Heart right ventricle (tissue), 16 donors: ENCODE results near the gene MMP19. TPM values are rescaled to one million over a fixed set of nuclear protein-coding genes. Genes with fewer than 3 reads are reported as not detected.

Experiments
- ATAC-seq, 8 donors: fragments of 200-7000 bp; cut with Tn5 transposase; one replicate each; pipeline ENCODE4 v1.9.1; 2020; ENCODE audit warnings: mild to moderate bottlenecking in 8 of 8, moderate library complexity in 8 of 8, moderate number of reproducible peaks in 1 of 8
- DNase-seq, 2 donors: peaks; one replicate each; pipeline ENCODE4 v3.0.0-alpha.2; 2020
- H3K27ac ChIP-seq, 10 donors: fragments of 200-600 bp; sonication (generic) in 2 of 10; one replicate each; pipeline versions ENCODE4 v1.5.0 to v1.8.0; 2020 to 2022; ENCODE audit warnings: mild to moderate bottlenecking in 3 of 10
- H3K27me3 ChIP-seq, 7 donors: fragments of 200-600 bp; one replicate each; pipeline ENCODE4 v1.8.0; 2021 to 2022; ENCODE audit warnings: mild to moderate bottlenecking in 2 of 7
- H3K36me3 ChIP-seq, 9 donors: fragments of 200-600 bp; sonication (generic) in 1 of 9; one replicate each; pipeline versions ENCODE4 v1.5.0 to v1.8.0; 2020 to 2022; ENCODE audit warnings: mild to moderate bottlenecking in 2 of 9
- H3K4me1 ChIP-seq, 9 donors: fragments of 200-600 bp; sonication (generic) in 1 of 9; one replicate each; pipeline versions ENCODE4 v1.5.0 to v1.8.0; 2020 to 2022; ENCODE audit warnings: mild to moderate bottlenecking in 4 of 9
- H3K4me3 ChIP-seq, 10 donors: fragments of 200-600 bp; sonication (generic) in 2 of 10; one replicate each; pipeline versions ENCODE4 v1.5.0 to v1.8.0; 2020 to 2022; ENCODE audit warnings: mild to moderate bottlenecking in 7 of 10, moderate library complexity in 2 of 10
- H3K9me3 ChIP-seq, 11 donors: fragments of 200-600 bp in 10 of 11; sonication (generic) in 2 of 11; one replicate each; pipeline versions ENCODE4 v1.5.0 to v1.8.0; 2013 to 2022; ENCODE audit warnings: mild to moderate bottlenecking in 2 of 11, control low read depth in 1 of 11, moderate library complexity in 1 of 11
- CTCF ChIP-seq, 9 donors: fragments of 200-600 bp; sonication (generic) in 2 of 9; IDR thresholded peaks; one replicate each; pipeline versions ENCODE4 v1.5.0 to v1.8.0; 2021 to 2022; ENCODE audit warnings: antibody characterized with exemption in 9 of 9, mild to moderate bottlenecking in 5 of 9, moderate library complexity in 1 of 9
- WGBS, 2 donors: extraction: QIAGEN DNeasy Blood & Tissue Kit; methylation state at CpG; one replicate each; pipeline ENCODE4 v1.1.7; 2013; ENCODE audit warnings: inconsistent platforms in 1 of 2; 5-methylcytosine and 5-hydroxymethylcytosine counted together
- intact Hi-C, 10 donors: fragments of 100-400 bp; cut with DNase I; formaldehyde crosslinking; loops; one replicate each; pipeline versions ENCODE4 v1.11.1 to v1.14.2; 2022
- polyA plus RNA-seq, 2 donors: library from polyadenylated mRNA; stranded (reverse); fragments of 200-250 nt; gene quantifications; one replicate each; pipeline ENCODE4 v1.2.3, GENCODE V29; 2013
- total RNA-seq, 10 donors: library from RNA; stranded (reverse); fragmentation: NEBNext Ultra II Directional in 3 of 10; extraction: Animal tissue kit (Norgen Biotek cat#: 25700) in 3 of 10; gene quantifications; one replicate each; pipeline versions ENCODE4 v1.2.1 to v1.2.4, GENCODE V29; 2021 to 2023
- donor health status: Arrhythmogenic right ventricular cardiomyopathy.
- donor health status: ischemic (EF 13 %, LVEDD 7.1; RV severe dilation, severe dysfunction).
- donor health status: healthy with polysubstance abuse.
- donor health status: DM: no; HTN: yes; CAD: no.
- donor health status: DM: no; HTN: no; CAD: no.
- donor health status: ischemic (EF 25% LVEDD 6.9; RV normal size, moderate dysfunction).
- donor health status: ischemic (EF 25% LVEDD 5.7; RV mildly dilated, moderate dysfunction).
- donor health status: healthy.
- donor health status: DM: yes; HTN: yes; CAD: no.
- donor health status: Ischemic cardiomyopathy.
- donor health status: ischemic (EF 35%, LVEDD 5.7; RV mildly dilated, moderate dysfunction).
- donor health status: nonischemic (EF 11% LVEDD 7.7; RV severe dilation, severe dysfunction).
- donor health status: DM: yes; HTN: yes; CAD: no.
- donor health status: PGD.
- donor health status: ischemic (EF 29% LVEDD 5.4; RV normal size, mild dysfunction).
- donor health status: nonischemic (EF 23%, LVEDD 6.1; RV moderate dilation, normal function).

MMP19 gene
- total and polyA plus RNA-seq, 12 donors: 0.72 to 11.5 (median 1.8) TPM

GRCh38 chr12:55816881-55817344 lies 25.8 kb downstream of the MMP19 start:
- TF ChIP-seq CTCF (IDR thresholded peaks at IDR 0.05): no peak
- peak overlapping the region; percentile 30 to 96 (median 84) for H3K27ac ChIP-seq
- H3K9me3 ChIP-seq: no peaks in the 10 kb centered on the region
- 1% methylated on average over 14 of the region's 14 CpGs for WGBS, 2 donors
- no peaks in the 10 kb centered on the region for H3K27me3 ChIP-seq
- peaks cover 4 to 59% (median 43%) of the 10 kb centered on the region in 9 donors for H3K4me1 ChIP-seq
- ATAC-seq: no peak
- no peak for DNase-seq
- peaks cover 0 to 68% (median 18%) of the 10 kb centered on the region in 9 donors for H3K36me3 ChIP-seq
- intact Hi-C loops: loop anchor here in 3 of 10 donors (5.0 to 10.0 kb wide), 4 partner anchors 72 to 162 kb away; partner anchors contain the start of genes DGKA (in 1 of the 3) and GDF11 (in 1 of the 3)
- peak overlapping the region; percentile 39 to 89 (median 75) for H3K4me3 ChIP-seq

GRCh38 chr12:55815473-55815872 lies 27.3 kb downstream of the MMP19 start:
- 81 to 86% methylated on average over 12 of the region's 12 CpGs for WGBS, 2 donors
- Histone ChIP-seq H3K4me3 (peak overlapping the region in 1 of 10 donors; percentile 81), H3K27me3 (no peaks in the 10 kb centered on the region), H3K9me3 (no peaks in the 10 kb centered on the region), H3K36me3 (peaks cover 0 to 57% (median 6%) of the 10 kb centered on the region in 9 donors), H3K4me1 (peaks cover 4 to 64% (median 45%) of the 10 kb centered on the region in 9 donors), H3K27ac (no peak overlapping the region)
- intact Hi-C loops: loop anchor here in 3 of 10 donors (5.0 to 10.0 kb wide), 4 partner anchors 71 to 161 kb away; partner anchors contain the start of genes DGKA (in 1 of the 3) and GDF11 (in 1 of the 3)
- no peak for DNase-seq
- no peak for TF ChIP-seq CTCF (IDR thresholded peaks at IDR 0.05)
- no peak for ATAC-seq

GRCh38 chr12:55814257-55814656 lies 28.5 kb downstream of the MMP19 start:
- no peak overlapping the region for H3K27ac ChIP-seq
- H3K9me3 ChIP-seq: no peaks in the 10 kb centered on the region
- peaks cover 4 to 62% (median 45%) of the 10 kb centered on the region in 9 donors for H3K4me1 ChIP-seq
- intact Hi-C loops: loop anchor here in 2 of 10 donors (10.0 kb wide), 2 partner anchors 69 to 159 kb away; partner anchors contain the start of gene GDF11 (in 1 of the 2)
- DNase-seq (no peak), ATAC-seq (no peak)
- no peaks in the 10 kb centered on the region for H3K27me3 ChIP-seq
- peaks cover 0 to 55% (median under 1%) of the 10 kb centered on the region in 9 donors for H3K36me3 ChIP-seq
- TF ChIP-seq CTCF (IDR thresholded peaks at IDR 0.05): no peak
- no peak overlapping the region for H3K4me3 ChIP-seq

- peaks cover 4 to 58% (median 39%) of the 10 kb centered on the region in 9 donors for H3K4me1 ChIP-seq
Measured at GRCh38 chr12:55812088-55812487, 30.6 kb downstream of the MMP19 start.

More at GRCh38 chr12:55812088-55812487, 30.6 kb downstream of the MMP19 start:
- 34 to 39% methylated on average over 1 of the region's 1 CpG for WGBS, 2 donors
- TF ChIP-seq CTCF (IDR thresholded peaks at IDR 0.05): no peak
- Histone ChIP-seq H3K4me3 (no peak overlapping the region), H3K9me3 (no peaks in the 10 kb centered on the region), H3K27ac (no peak overlapping the region), H3K36me3 (peaks cover 0 to 70% (median 15%) of the 10 kb centered on the region in 9 donors), H3K27me3 (no peaks in the 10 kb centered on the region)
- ATAC-seq (no peak), DNase-seq (no peak)
- intact Hi-C loops: loop anchor here in 2 of 10 donors (10.0 kb wide), 2 partner anchors 67 to 157 kb away; partner anchors contain the start of gene GDF11 (in 1 of the 2)
